PFSK-1 (cell line): ENCODE results near the gene ALKAL2.

Source experiments
- SIN3A ChIP-seq: IDR thresholded peaks from 2 replicates; pipeline ENCODE4 v1.6.1; 2012; ENCODE audit warnings: mild to moderate bottlenecking, low read length, moderate library complexity, borderline replicate concordance; ENCODE audit not compliant: insufficient read depth
- TAF1 ChIP-seq: IDR thresholded peaks from 2 replicates; pipeline ENCODE4 v1.6.1; 2012; ENCODE audit warnings: low read length, control low read depth, borderline replicate concordance; ENCODE audit not compliant: insufficient read depth
- TF ChIP-seq, protein P1 (sequence below), 2 experiments: IDR thresholded peaks; 2 replicates each; pipeline versions ENCODE4 v1.6.1 to v1.8.0; 2011 to 2012; ENCODE audit warnings: low read depth in 2 of 2, low read length in 2 of 2, control low read depth in 1 of 2, inconsistent platforms in 1 of 2, mild to moderate bottlenecking in 1 of 2, moderate library complexity in 1 of 2; ENCODE audit not compliant: insufficient read depth in 1 of 2

DNA sequence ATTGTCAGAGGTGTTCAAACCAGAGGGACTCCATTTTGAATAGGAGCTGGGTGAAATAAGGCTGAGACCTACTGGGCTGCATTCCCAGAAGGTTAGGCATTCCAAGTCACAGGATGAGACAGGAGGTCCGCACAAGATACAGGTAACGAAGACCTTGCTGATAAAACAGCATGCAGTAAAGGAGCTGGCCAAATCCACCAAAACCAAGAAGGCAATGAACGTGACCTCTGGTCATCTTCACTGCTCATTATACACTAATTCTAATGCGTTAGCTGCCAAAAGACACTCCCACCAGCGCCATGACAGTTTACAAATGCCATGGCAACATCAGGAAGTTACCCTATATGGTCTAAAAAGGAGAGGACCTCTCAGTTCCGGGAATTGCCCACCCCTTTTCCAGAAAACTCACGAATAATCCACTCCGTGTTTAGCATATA lies 34.7 kb downstream of the ALKAL2 start:
- TF ChIP-seq SIN3A (no peak), TAF1 (no peak)
- TF ChIP-seq, protein P1, sequence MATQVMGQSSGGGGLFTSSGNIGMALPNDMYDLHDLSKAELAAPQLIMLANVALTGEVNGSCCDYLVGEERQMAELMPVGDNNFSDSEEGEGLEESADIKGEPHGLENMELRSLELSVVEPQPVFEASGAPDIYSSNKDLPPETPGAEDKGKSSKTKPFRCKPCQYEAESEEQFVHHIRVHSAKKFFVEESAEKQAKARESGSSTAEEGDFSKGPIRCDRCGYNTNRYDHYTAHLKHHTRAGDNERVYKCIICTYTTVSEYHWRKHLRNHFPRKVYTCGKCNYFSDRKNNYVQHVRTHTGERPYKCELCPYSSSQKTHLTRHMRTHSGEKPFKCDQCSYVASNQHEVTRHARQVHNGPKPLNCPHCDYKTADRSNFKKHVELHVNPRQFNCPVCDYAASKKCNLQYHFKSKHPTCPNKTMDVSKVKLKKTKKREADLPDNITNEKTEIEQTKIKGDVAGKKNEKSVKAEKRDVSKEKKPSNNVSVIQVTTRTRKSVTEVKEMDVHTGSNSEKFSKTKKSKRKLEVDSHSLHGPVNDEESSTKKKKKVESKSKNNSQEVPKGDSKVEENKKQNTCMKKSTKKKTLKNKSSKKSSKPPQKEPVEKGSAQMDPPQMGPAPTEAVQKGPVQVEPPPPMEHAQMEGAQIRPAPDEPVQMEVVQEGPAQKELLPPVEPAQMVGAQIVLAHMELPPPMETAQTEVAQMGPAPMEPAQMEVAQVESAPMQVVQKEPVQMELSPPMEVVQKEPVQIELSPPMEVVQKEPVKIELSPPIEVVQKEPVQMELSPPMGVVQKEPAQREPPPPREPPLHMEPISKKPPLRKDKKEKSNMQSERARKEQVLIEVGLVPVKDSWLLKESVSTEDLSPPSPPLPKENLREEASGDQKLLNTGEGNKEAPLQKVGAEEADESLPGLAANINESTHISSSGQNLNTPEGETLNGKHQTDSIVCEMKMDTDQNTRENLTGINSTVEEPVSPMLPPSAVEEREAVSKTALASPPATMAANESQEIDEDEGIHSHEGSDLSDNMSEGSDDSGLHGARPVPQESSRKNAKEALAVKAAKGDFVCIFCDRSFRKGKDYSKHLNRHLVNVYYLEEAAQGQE (IDR thresholded peaks at IDR 0.05; ENCODE audit: insufficient read depth in 1 of 2, low read depth in 2 of 2, low read length in 2 of 2), result no peak
